IMR-90 (cell line): ENCODE measurements around the gene ANKRD27. TPM values are rescaled to one million over a fixed set of nuclear protein-coding genes. Genes with fewer than 3 reads are reported as not detected.

Experiments
- ATAC-seq: fragments of 200-7000 bp; cut with Tn5 transposase; 2 replicates; pipeline ENCODE4 v1.9.1; 2020; ENCODE audit warnings: low read depth, mild to moderate bottlenecking, moderate library complexity
- BruUV-seq: library from RNA; stranded (reverse); fragments of 400-500 nt; replicated peaks from 2 replicates; lab custom pipeline; 2021; lab: Mats Ljungman, UMichigan
- CTCF ChIA-PET: fragments of 300-600 bp; formaldehyde crosslinking; extraction: SDS; loops from one replicate; lab custom pipeline; 2021; ENCODE audit warnings: antibody characterized with exemption; lab: Yijun Ruan, JAX
- POLR2A ChIA-PET: fragments of 300-600 bp; sonication (Branson Sonifier 250); formaldehyde crosslinking; loops from one replicate; lab custom pipeline; 2022; ENCODE audit warnings: antibody characterized with exemption; ENCODE audit not compliant: unreplicated experiment; lab: Charles Lee
- DNase-seq: peaks from one replicate; pipeline ENCODE4 v3.0.0; 2013
- H2AFZ ChIP-seq: replicated peaks from 2 replicates; pipeline ENCODE3; 2013; ENCODE audit warnings: low read length, mild to moderate bottlenecking; ENCODE audit not compliant: poor library complexity
- H2AK5ac ChIP-seq: 2 replicates; pipeline ENCODE4 v1.6.1; 2013; ENCODE audit warnings: low read depth, low read length, inconsistent platforms
- H2AK9ac ChIP-seq: replicated peaks from 2 replicates; pipeline ENCODE3; 2013; ENCODE audit warnings: mild to moderate bottlenecking, low read depth, low read length, moderate library complexity; ENCODE audit not compliant: poor library complexity
- H2BK120ac ChIP-seq: 2 replicates; pipeline ENCODE4 v1.6.1; 2013; ENCODE audit warnings: low read depth, low read length, inconsistent platforms
- H2BK15ac ChIP-seq: 3 replicates; pipeline ENCODE4 v1.6.1; 2013; ENCODE audit warnings: low read depth, low read length, inconsistent platforms
- H2BK20ac ChIP-seq: 2 replicates; pipeline ENCODE4 v1.6.1; 2013; ENCODE audit warnings: low read depth, mild to moderate bottlenecking, inconsistent platforms, low read length, moderate library complexity
- H2BK5ac ChIP-seq: 2 replicates; pipeline ENCODE4 v1.6.1; 2013; ENCODE audit warnings: mild to moderate bottlenecking, low read depth, low read length, inconsistent platforms; ENCODE audit not compliant: poor library complexity, severe bottlenecking
- H3K14ac ChIP-seq: replicated peaks from 2 replicates; pipeline ENCODE4 v1.6.1; 2013; ENCODE audit warnings: low read depth, low read length, inconsistent platforms
- H3K18ac ChIP-seq: 2 replicates; pipeline ENCODE4 v1.6.1; 2013; ENCODE audit warnings: low read depth, low read length, control low read depth
- H3K23ac ChIP-seq: 2 replicates; pipeline ENCODE4 v1.6.1; 2013; ENCODE audit warnings: low read depth, low read length, inconsistent platforms
- H3K27ac ChIP-seq: 2 replicates; pipeline ENCODE4 v1.5.1; 2013; ENCODE audit warnings: mild to moderate bottlenecking, control low read depth, low read length; ENCODE audit not compliant: insufficient read depth
- H3K27me3 ChIP-seq: 2 replicates; pipeline ENCODE4 v1.6.1; 2013; ENCODE audit warnings: low read length; ENCODE audit not compliant: control insufficient read depth, insufficient read depth
- H3K36me3 ChIP-seq: 2 replicates; pipeline ENCODE4 v1.6.1; 2013; ENCODE audit warnings: low read length, mixed read lengths; ENCODE audit not compliant: control insufficient read depth, insufficient read depth
- H3K4ac ChIP-seq: 2 replicates; pipeline ENCODE4 v1.6.1; 2013; ENCODE audit warnings: low read depth, low read length, inconsistent platforms
- H3K4me1 ChIP-seq: 2 replicates; pipeline ENCODE4 v1.6.1; 2013; ENCODE audit warnings: low read length, mixed read lengths; ENCODE audit not compliant: control insufficient read depth, insufficient read depth
- H3K4me2 ChIP-seq: 2 replicates; pipeline ENCODE4 v1.6.1; 2013; ENCODE audit warnings: low read depth, mild to moderate bottlenecking, control low read depth, low read length, moderate library complexity
- H3K4me3 ChIP-seq: 2 replicates; pipeline ENCODE4 v1.5.1; 2013; ENCODE audit warnings: low read depth, mild to moderate bottlenecking, control low read depth, low read length, moderate library complexity; ENCODE audit not compliant: insufficient read depth
- H3K56ac ChIP-seq: 2 replicates; pipeline ENCODE4 v1.6.1; 2013; ENCODE audit warnings: low read length, inconsistent platforms; ENCODE audit not compliant: insufficient read depth; ENCODE audit errors: extremely low read depth
- H3K79me1 ChIP-seq, 2 experiments: 2 replicates each; pipeline ENCODE4 v1.6.1; 2013; ENCODE audit warnings: low read length in 2 of 2, inconsistent platforms in 1 of 2, low read depth in 1 of 2
- H3K9ac ChIP-seq: 2 replicates; pipeline ENCODE4 v1.6.1; 2013; ENCODE audit warnings: low read depth, low read length, control low read depth
- H3K9me1 ChIP-seq: 2 replicates; pipeline ENCODE4 v1.6.1; 2013; ENCODE audit warnings: low read length, inconsistent platforms; ENCODE audit not compliant: insufficient read depth
- H3K9me3 ChIP-seq: 2 replicates; pipeline ENCODE4 v1.6.1; 2013; ENCODE audit warnings: low read length; ENCODE audit not compliant: control insufficient read depth, insufficient read depth
- H4K20me1 ChIP-seq: 2 replicates; pipeline ENCODE4 v1.6.1; 2013; ENCODE audit warnings: low read length, inconsistent platforms; ENCODE audit not compliant: insufficient read depth
- H4K5ac ChIP-seq: 2 replicates; pipeline ENCODE4 v1.6.1; 2013; ENCODE audit warnings: mild to moderate bottlenecking, low read depth, low read length, control low read depth
- H4K8ac ChIP-seq, 2 experiments: 2 replicates each; pipeline ENCODE4 v1.6.1; 2013; ENCODE audit warnings: low read depth in 2 of 2, low read length in 2 of 2, control low read depth in 1 of 2, inconsistent platforms in 1 of 2
- H4K91ac ChIP-seq: 2 replicates; pipeline ENCODE4 v1.6.1; 2013; ENCODE audit warnings: low read depth, low read length, inconsistent platforms; ENCODE audit not compliant: insufficient read depth
- BHLHE40 ChIP-seq: fragments of 150-350 bp; IDR thresholded peaks from 2 replicates; pipeline ENCODE4 v1.6.1; 2016; ENCODE audit warnings: mild to moderate bottlenecking, low read depth, low read length
- CEBPB ChIP-seq: IDR thresholded peaks from 2 replicates; pipeline ENCODE4 v1.6.1; 2012; ENCODE audit warnings: low read depth, low read length, improper control_type of control experiment
- ELK1 ChIP-seq: fragments of 150-350 bp; IDR thresholded peaks from 2 replicates; pipeline ENCODE4 v1.6.1; 2016; ENCODE audit warnings: low read depth, mild to moderate bottlenecking, low read length, moderate library complexity, borderline replicate concordance
- MAFK ChIP-seq: IDR thresholded peaks from 2 replicates; pipeline ENCODE4 v1.6.1; 2012; ENCODE audit warnings: low read depth, low read length, improper control_type of control experiment
- MXI1 ChIP-seq: IDR thresholded peaks from 2 replicates; pipeline ENCODE4 v1.6.1; 2012; ENCODE audit warnings: low read depth, mild to moderate bottlenecking, low read length, moderate library complexity, borderline replicate concordance
- POLR2A ChIP-seq: IDR thresholded peaks from 2 replicates; pipeline ENCODE4 v1.6.1; 2012; ENCODE audit warnings: mild to moderate bottlenecking, low read depth, low read length
- RCOR1 ChIP-seq: IDR thresholded peaks from 2 replicates; pipeline ENCODE4 v1.6.1; 2012; ENCODE audit warnings: mild to moderate bottlenecking, low read length, improper control_type of control experiment; ENCODE audit not compliant: insufficient replicate concordance
- RFX5 ChIP-seq: IDR thresholded peaks from 2 replicates; pipeline ENCODE4 v1.8.0; 2012; ENCODE audit warnings: low read depth, mild to moderate bottlenecking, low read length, moderate library complexity
- SMC3 ChIP-seq: fragments of 150-350 bp; IDR thresholded peaks from 2 replicates; pipeline ENCODE4 v1.6.1; 2016; ENCODE audit warnings: low read depth, mild to moderate bottlenecking, antibody characterized with exemption, low read length, moderate library complexity
- WGBS, 2 experiments: methylation state at CpG; one replicate each; pipeline versions ENCODE4 v1.1.5 to v1.1.7; 2013; ENCODE audit warnings: missing lambda C conversion rate in 2 of 2; ENCODE audit not compliant: insufficient read length in 1 of 2; ENCODE audit errors: extremely low coverage in 2 of 2; 5-methylcytosine and 5-hydroxymethylcytosine counted together
- dilution Hi-C: fragments of 300-500 bp; cut with HindIII; formaldehyde crosslinking; loops from one replicate; pipeline ENCODE4 v1.14.3; 2018; ENCODE audit warnings: low sequenced_read_pairs; ENCODE audit not compliant: unreplicated experiment
- in situ Hi-C: fragments of 300-500 bp; cut with MboI; formaldehyde crosslinking; loops from 3 replicates; pipeline ENCODE4 v1.14.3; 2019; ENCODE audit warnings: low sequenced_read_pairs, inconsistent platforms, mixed read lengths
- intact Hi-C: fragments of 100-400 bp; cut with micrococcal nuclease; formaldehyde crosslinking; loops from 2 replicates; pipeline ENCODE4 v1.10.0; 2022
- polyA plus RNA-seq, 3 experiments: library from polyadenylated mRNA; depleted of rRNA; stranded (reverse); fragments of >200 nt; gene quantifications; 2 replicates each; pipeline ENCODE4 v1.2.3, GENCODE V29; 2012; ENCODE audit warnings: low replicate concordance in 1 of 3
- total RNA-seq: library from RNA; depleted of rRNA; stranded (reverse); fragments of >200 nt; gene quantifications from 2 replicates; pipeline ENCODE4 v1.2.3, GENCODE V29; 2012

ANKRD27 gene
- total and polyA plus RNA-seq, 2 of the 4 experiments (the other 2 are of a cell fraction): 16.7 to 35.0 TPM

- no peak overlapping the region for H3K4me3 ChIP-seq
- no peak overlapping the region for H2AK5ac ChIP-seq
These were observed 32.2 kb downstream of the ANKRD27 start for GRCh38 chr19:32642771-32643170.

More at GRCh38 chr19:32642771-32643170, 32.2 kb downstream of the ANKRD27 start:
- DNase-seq (no peak), ATAC-seq (no peak)
- Histone ChIP-seq H3K79me1 (no peaks in the 10 kb centered on the region), H2BK15ac (no peak overlapping the region), H3K18ac (no peak overlapping the region), H4K8ac (no peak overlapping the region), H3K36me3 (peaks cover 59% of the 10 kb centered on the region), H2BK120ac (no peak overlapping the region), H2BK5ac (no peak overlapping the region), H4K20me1 (no peaks in the 10 kb centered on the region), H3K4me1 (no peaks in the 10 kb centered on the region), H4K91ac (no peak overlapping the region), H3K14ac (no peak overlapping the region), H3K27me3 (no peaks in the 10 kb centered on the region), H2BK20ac (no peak overlapping the region), H3K4ac (no peak overlapping the region), H3K23ac (no peak overlapping the region), H3K27ac (no peak overlapping the region), H3K4me2 (no peak overlapping the region), H3K9ac (no peak overlapping the region), H3K9me3 (no peaks in the 10 kb centered on the region), H3K9me1 (no peaks in the 10 kb centered on the region; the same call in 1 of the 2 replicates), H2AK9ac (no peak overlapping the region), H2AFZ (no peak overlapping the region), H3K56ac (no peak overlapping the region), H4K5ac (no peak overlapping the region)
- 100% methylated on average over 4 of the region's 12 CpGs; no CpG with 5 or more reads in 1 of the 2 experiments for WGBS, 2 experiments
- POLR2A ChIA-PET: no interaction called here
- dilution Hi-C loops (no loop called here), intact Hi-C loops (no loop called here), in situ Hi-C loops (no loop called here)
- TF ChIP-seq CEBPB: no peak
- no peak for TF ChIP-seq RFX5
- no peak for TF ChIP-seq BHLHE40
- no peak for TF ChIP-seq MAFK
- TF ChIP-seq ELK1: no peak
- no peak for TF ChIP-seq SMC3
- no peak for TF ChIP-seq MXI1
- TF ChIP-seq RCOR1: no peak
- TF ChIP-seq POLR2A: no peak
- CTCF ChIA-PET: no interaction called here
- BruUV-seq: no TSS peak
